Inflammatory macrophage (primary cell): ENCODE data around the gene SLC66A1.
A peak's percentile ranks its signal among the peaks of the same experiment; 100 is the strongest.

Source experiments
- DNase-seq, 2 donors: peaks; one replicate each; pipeline ENCODE4 v3.0.0-alpha.2; 2020 to 2022

Gene SLC66A1

GRCh38 chr1:19343617-19344350 is 31.7 kb downstream of the SLC66A1 start:
- no peak for DNase-seq

GRCh38 chr1:19344372-19344810 is 32.3 kb downstream of the SLC66A1 start:
- peak in 1 of 2 donors; percentile 21 for DNase-seq

GRCh38 chr1:19344831-19345230 is 32.7 kb downstream of the SLC66A1 start:
- no peak for DNase-seq

GRCh38 chr1:19345391-19345790 is 33.3 kb downstream of the SLC66A1 start:
- no peak for DNase-seq

- peak; percentile 34 to 65 for DNase-seq
These were observed 33.9 kb downstream of the SLC66A1 start for GRCh38 chr1:19346026-19346425.

GRCh38 chr1:19347533-19348172 is 35.5 kb downstream of the SLC66A1 start:
- peak; percentile 53 to 63 for DNase-seq

- no peak for DNase-seq
These were observed 36.5 kb downstream of the SLC66A1 start for GRCh38 chr1:19348441-19349198.

GRCh38 chr1:19349999-19350398 is 37.9 kb downstream of the SLC66A1 start:
- DNase-seq = no peak

- DNase-seq = no peak
These were observed 38.4 kb downstream of the SLC66A1 start for GRCh38 chr1:19350566-19350965.

GRCh38 chr1:19351873-19352272 is 39.7 kb downstream of the SLC66A1 start:
- no peak for DNase-seq

GRCh38 chr1:19352839-19353238 is 40.7 kb downstream of the SLC66A1 start:
- no peak for DNase-seq

- no peak for DNase-seq
These were observed 41.5 kb downstream of the SLC66A1 start for GRCh38 chr1:19353596-19353995.

GRCh38 chr1:19354531-19354981 is 42.4 kb downstream of the SLC66A1 start:
- DNase-seq = no peak

GRCh38 chr1:19356266-19356665 is 44.1 kb downstream of the SLC66A1 start:
- no peak for DNase-seq

GRCh38 chr1:19357299-19357986 is 45.3 kb downstream of the SLC66A1 start:
- DNase-seq = no peak

- DNase-seq = no peak
These were observed 46.6 kb downstream of the SLC66A1 start for GRCh38 chr1:19358710-19359109.

GRCh38 chr1:19359357-19359756 is 47.2 kb downstream of the SLC66A1 start:
- DNase-seq = no peak

- no peak for DNase-seq
These were observed 47.9 kb downstream of the SLC66A1 start for GRCh38 chr1:19360016-19360415.

GRCh38 chr1:19360432-19360831 is 48.3 kb downstream of the SLC66A1 start:
- no peak for DNase-seq

- DNase-seq = no peak
These were observed 48.9 kb downstream of the SLC66A1 start for GRCh38 chr1:19360843-19361610.

GRCh38 chr1:19361611-19362147 is 49.6 kb downstream of the SLC66A1 start:
- no peak for DNase-seq
